Mesenteric fat pad (tissue), 1 donor: Measurements from ENCODE around the gene ATP5F1C. TPM values are rescaled to one million over a fixed set of nuclear protein-coding genes. Genes with fewer than 3 reads are reported as not detected.

ENCODE experiments used
- DNase-seq: peaks from one replicate; pipeline ENCODE4 v3.0.0-alpha.2; 2020; ENCODE audit warnings: low spot score
- total RNA-seq: library from RNA; stranded (reverse); fragmentation: NEBNext Ultra II Directional; extraction: Animal tissue kit (Norgen Biotek cat#: 25700); gene quantifications from one replicate; pipeline ENCODE4 v1.2.1, GENCODE V29; 2021
- donor health status: DM: yes; HTN: yes; CAD: no.

Gene ATP5F1C
- total RNA-seq, 1 donor from 2014 or later = 206 TPM

DNA sequence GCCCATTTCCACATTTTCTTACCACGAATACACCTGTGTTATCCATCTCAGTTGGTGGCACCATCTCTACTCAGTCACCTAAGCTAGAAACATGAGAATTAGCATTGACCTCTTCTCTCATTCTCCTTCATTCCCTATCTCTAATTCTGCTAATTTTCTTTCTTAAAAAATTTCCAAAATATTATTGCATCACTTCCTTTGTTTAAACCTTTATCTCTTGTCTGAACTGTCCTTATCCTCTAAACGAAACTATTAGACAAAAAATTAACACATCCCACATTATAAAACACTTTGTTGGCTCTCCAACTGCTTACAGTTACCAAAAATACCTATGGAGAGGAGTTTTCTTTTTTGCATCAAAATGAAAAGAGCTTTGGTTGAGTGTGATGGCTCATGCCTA is 48.6 kb downstream of the ATP5F1C start:
- no peak for DNase-seq

GRCh38 chr10:7846591-7846990 is 58.6 kb downstream of the ATP5F1C start:
- DNase-seq = no peak

- DNase-seq = no peak
Measured at GRCh38 chr10:7853226-7853842, 65.4 kb downstream of the ATP5F1C start.

- no peak for DNase-seq
Measured at GRCh38 chr10:7853890-7854289, 65.9 kb downstream of the ATP5F1C start.

- no peak for DNase-seq
Measured at GRCh38 chr10:7855205-7855604, 67.2 kb downstream of the ATP5F1C start.

GRCh38 chr10:7856678-7857077 is 68.7 kb downstream of the ATP5F1C start:
- no peak for DNase-seq

DNA sequence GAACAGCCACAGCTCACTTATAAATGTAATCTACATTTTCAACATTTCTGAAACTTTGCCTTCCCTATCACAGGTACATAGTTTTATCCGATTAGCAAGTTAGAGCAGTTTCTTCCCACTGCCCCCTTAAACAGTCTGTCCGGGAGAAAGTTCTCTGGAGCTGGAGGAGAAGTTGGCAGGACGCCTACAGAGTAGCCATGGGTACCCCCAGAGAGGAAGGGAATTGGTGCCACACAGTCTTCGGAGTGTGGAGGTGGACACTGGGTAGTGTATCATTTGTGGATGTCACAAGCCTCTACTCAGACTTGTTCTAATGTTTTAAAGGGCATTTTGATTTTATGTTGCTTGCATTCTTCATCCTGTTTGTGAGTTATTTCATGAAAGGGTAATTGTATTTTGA is 69.3 kb downstream of the ATP5F1C start:
- DNase-seq = no peak

Other genes starting within 250 kb of the ATP5F1C start
- 439 TPM for gene ITIH5, start 121.2 kb upstream of the ATP5F1C start, total RNA-seq
- gene ITIH2, start 84.9 kb upstream of the ATP5F1C start, total RNA-seq = not detected
- gene KIN, start 184 bp upstream of the ATP5F1C start, total RNA-seq = 10.6 TPM
- gene TAF3, start 30.3 kb downstream of the ATP5F1C start, total RNA-seq = 8.3 TPM